Hematopoietic multipotent progenitor cell treated with erythropoietin and hydrocortisone succinate and interleukin-3 and kit ligand, for 6 days (in vitro differentiated cells): ENCODE data around the gene YWHAE.
"Not testable (repeated sequence)": the region's sequence is repeated elsewhere in the genome, so short reads cannot be mapped to it uniquely, and the experiment has no call there.

Experiments used
- DNase-seq: peaks from one replicate; pipeline ENCODE4 v3.0.0-alpha.2; 2015

YWHAE gene

DNA sequence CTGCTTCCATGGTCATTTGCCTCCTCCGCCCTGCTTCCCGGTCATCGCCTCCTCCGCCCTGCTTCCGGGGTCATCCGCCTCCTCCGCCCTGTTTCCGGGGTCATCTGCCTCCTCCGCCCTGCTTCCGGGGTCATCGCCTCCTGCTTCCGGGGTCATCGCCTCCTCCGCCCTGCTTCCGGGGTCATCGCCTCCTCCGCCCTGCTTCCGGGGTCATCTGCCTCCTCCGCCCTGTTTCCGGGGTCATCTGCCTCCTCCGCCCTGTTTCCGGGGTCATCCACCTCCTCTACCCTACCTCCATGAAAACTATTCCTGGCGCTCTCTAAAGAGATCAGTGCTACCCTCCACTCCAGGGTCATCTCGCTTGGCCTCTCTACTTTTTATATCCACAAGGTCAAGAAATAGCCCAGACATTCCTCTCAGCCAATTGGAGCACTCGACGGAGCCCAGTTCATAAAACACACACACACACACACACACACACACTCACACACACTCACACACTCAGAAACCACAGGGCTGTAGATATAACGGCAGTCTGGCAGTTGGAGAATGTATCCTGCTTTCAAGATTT, 75.7 kb downstream of the YWHAE start:
- DNase-seq: no peak

DNA sequence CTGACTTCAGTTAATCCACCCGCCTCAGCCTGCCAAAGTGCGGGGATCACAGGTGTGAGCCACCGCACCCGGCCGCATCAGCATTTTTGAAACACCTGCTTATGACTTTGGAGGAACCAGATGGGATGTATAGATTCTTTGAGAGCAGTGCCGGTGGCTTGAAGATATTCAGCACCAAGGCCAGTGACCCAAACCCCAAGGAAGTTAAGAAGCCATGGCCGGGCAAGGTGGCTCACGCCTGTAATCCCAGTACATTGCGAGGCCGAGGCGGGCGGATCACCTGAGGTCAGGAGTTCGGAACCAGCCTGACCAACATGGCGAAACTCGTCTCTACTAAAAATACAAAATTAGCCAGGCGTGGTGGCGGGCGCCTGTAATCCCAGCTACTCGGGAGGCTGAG, 76.7 kb downstream of the YWHAE start:
- DNase-seq: peak; percentile 34

DNA sequence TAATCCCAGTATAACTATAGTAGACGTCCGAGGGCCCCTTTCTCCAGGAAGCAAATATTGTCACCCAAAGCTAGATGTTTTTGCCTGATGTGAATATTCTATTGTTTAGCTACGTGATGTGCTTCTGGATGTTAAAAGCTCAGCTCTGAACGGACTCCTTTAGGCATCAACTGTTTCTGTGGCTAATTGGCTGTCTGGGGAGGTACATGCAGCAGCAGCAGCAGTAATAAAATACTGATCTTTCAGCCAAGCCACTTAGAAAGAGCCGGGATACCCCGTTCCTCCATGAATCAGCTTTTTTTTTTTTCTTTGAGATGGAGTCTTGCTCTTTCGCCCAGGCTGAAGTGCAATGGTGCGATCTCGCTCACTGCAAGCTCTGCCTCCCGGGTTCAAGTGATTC, 77.5 kb downstream of the YWHAE start:
- no peak for DNase-seq

DNA sequence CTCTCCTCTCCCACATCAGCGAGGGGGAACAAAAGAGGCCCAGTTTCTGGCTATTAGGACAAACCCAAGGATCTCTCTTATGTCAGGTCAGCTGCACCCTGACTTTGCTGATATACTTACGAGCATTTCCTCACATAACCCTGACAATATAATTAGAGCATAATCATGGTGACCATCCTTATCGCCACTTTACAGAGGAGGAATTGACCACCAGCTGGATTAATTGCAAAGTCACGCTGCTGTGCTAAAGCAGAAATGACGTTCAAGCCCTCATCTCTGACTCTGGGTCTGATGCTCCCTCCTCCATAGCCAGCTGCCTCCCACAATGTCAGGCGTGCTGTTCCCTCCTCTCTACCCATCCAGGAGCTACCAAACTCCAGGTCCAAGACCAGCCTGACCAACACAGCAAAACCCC, 78.0 kb downstream of the YWHAE start:
- peak; percentile 67 for DNase-seq

DNA sequence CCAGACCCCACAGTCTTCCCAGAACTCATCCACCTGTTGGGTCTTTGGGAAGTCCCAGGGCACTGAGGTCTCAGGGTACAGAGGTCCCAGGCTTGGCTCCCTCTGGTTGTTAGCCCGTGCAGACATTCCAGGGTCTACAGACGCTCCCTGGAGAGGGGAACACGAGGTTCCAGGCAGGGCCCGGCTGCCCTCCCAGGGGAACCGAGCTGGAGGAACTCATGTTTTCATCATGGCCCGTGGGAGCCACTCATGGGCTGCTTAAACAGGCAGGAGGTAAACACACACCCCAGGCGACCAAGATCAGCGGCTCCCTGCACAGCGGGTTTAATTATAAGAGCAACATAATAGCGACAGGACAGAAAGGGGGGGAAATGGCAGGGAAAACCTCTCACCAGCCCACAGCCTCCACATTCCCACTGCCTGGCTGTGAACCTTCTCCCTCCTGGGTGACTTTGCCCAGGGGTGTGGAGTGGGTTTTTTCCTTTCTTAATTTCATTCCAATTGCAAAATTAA, 84.1 kb downstream of the YWHAE start:
- DNase-seq: no peak

DNA sequence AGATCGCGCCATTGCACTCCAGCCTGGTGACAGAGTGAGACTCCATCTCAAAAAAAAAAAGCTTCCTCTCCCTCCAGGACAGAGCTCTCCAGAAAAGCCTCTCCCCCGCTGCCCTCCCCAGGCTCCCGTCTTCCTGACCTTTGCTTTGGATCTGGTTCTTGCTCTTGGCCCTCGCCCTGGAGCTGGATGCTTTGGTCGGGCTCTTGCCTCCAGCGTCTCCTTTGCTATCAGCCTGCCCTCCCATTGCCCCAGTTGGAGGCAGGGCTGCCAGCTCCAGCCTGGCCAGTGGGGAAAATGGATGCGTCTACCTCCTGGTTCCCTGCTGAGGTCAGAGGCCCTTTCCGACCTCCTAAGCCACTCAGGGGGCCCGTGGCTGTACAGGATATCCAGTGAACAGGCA, 84.6 kb downstream of the YWHAE start:
- no peak for DNase-seq

DNA sequence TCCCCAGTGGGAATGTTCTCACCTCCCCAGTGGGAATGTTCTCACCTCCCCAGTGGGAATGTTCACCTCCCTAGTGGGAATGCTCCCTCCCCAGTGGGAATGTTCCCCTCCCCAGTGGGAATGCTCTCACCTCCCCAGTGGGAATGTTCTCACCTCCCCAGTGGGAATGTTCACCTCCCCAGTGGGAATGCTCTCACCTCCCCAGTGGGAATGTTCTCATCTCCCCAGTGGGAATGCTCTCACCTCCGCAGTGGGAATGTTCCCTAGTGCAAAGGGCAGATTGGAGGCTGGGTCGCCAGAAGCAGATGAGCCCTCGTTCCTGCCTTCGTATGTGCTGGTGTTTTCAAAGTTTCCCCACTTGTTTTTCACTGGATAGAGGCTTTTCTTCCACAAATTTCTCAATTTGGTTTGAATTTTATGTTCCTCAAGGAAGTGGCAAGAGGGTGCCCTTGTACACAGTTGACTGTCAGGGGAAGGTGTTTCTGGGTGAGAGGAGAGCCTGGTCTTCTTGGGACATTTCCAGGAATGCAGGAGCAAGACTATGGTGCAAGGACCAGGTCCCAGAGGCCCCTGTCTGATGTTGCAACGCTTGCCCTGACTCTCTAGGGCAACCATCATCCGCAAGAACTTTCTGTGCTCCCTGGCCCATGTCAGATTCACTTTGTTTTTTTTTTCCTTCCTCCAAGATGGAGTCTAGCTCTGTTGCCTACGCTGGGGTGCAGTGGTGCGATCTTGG, 86.6 kb downstream of the YWHAE start:
- no peak for DNase-seq

DNA sequence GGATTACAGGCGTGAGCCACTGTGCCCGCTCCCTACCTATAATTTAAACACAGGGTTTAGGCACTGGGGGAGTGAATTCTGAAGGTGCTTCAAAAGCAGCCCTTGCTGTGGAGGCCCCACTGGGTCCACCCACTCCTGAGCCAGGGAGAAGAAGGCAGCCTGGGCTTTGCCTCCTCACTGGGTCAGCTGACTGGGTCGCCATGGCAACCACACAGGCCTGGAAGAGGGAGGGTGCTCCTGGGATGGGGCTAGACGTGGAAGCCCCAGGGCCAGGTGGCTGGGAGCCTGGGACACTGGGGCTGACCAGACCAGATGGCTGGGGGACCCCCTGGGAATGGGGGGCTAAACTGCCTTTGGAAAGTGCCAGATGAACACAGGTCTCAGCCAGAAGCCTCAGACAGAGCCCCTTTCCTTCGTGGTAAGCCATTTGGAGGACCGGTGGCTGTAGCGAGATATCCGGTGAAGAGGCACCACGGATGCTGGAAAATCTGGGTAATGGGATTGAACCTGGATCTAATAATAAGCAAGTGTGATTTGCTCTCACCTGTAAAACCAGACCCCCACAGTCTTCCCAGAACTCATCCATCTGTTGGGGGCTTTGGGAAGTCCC, 87.7 kb downstream of the YWHAE start:
- DNase-seq: peak; percentile 28

DNA sequence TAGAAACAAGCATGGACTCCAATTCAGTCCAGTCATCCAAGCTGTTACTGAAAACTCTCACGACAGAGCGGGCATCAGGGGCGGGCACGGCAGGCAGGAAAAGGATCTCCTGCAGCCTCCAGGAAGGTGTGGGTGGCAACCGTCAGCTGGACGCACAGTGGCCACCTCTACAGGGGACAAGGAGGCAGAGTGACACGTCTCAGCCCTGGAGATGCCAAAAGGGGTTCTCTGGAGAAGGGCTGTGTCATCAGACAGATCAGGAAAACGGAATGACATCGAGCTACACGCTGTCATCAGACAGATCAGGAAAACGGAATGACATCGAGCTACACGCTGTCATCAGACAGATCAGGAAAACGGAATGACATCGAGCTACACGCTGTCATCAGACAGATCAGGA, 92.2 kb downstream of the YWHAE start:
- not testable (repeated sequence) for DNase-seq

DNA sequence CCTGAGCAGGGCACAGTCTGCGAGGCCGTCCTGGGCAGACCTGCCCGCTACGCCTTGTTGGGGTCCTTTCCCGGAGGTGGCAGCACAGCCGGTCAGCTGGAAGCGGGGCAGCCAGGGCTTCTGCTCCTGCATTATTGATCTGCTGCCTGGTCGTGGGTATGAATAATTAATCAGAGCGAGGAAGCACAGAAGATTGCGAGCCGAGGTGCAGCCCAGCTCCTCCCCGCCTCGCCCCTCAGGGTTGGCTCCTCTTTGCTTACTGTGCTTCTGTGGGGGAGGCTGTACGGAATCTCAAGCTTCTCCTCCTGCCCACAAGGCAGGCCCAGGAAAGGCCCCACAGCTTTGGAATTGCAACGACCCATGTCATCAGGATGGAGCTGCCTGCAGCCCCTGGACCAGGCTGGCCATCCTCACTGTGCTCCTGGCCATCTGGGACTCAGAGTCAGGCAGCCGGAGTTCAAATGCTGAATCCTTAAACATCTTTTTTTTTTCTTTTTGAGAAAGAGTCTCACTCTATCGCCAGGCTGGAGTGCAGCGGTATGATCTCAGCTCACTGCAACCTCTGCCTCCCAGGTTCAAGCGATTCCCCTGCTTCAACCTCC, 95.0 kb downstream of the YWHAE start:
- DNase-seq: no peak

DNA sequence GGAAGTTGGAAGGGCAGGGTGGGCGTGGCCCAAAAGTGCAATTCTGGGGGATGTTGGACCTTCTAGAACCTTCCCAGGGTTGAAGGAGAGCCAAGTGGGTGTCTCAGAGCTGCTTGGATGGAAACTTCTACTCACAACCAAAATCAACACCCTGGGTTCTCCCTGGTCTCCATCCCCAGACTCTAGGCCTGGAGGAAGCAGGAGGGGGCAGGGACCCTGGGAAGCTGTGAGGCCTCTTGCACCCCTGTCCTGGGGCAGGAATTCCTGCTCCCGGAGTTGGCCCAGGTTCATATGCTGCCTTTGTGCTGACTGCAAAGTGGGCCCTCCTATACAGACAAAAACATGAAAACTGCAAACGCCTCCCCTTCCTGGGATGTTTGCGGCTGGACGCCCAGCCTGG, 95.5 kb downstream of the YWHAE start:
- no peak for DNase-seq

DNA sequence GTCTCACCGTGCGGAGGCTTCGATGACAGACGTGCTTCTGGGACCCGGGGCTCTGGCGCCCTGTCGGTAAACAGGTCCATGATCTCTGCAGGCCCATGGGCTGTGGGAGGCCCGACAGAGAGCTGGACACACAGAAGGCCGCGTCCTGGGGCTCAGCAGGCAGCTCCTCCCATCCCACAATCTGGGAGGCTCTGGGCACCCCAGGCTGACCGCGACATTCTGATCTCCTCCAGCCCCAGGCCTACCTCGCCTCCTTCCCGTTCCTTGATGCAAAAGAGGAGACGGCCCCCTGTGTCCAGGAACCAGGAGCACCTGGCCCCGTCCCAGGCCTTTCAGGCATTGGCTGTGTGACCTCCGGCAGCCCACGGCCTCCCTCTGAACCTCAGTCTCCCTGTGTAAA, 97.3 kb downstream of the YWHAE start:
- no peak for DNase-seq

DNA sequence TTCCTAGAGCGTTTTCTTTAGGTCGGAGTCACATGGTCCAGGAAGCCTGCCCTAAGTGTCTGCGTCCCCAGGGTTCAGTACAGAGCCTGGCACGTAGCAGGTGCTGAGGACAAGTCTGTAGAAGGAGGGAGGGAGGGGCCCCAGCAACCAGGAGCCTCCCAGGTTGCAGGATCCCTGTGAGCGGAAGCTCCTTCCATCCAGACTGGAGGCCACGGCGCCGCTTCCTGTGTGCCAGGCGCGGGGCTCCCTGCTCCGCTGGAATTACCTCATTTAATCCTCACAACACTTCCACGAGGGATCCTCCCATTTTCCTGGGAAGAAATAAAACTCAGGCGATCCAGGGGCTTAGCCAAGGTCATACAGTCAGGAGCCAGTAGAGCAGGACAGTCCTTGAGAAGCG, 98.5 kb downstream of the YWHAE start:
- DNase-seq: no peak

DNA sequence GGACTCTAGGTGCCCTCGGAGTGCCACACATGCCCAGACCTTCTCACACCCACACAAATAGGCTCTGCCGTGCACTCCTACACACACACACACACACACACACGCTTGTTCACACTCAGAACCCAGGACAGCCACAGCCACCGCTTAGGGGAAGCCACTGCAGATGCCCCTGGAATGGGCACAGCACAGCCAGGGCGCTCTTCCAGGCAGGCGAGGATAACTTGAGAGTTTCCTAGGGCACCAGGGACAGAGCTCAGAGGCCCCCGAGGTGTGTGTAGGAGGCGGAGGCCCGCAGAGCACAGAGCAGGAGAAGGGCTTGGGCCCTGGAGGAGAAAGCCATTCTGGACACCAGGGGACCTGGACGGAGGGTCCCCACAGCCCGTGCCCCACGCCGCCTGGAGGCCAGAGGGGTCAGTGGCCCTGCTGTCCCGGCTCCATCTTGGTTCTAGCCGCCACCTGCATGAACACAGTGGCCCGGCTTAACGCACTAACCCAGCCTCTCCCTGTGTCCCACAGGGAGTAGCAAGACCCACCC, 99.6 kb downstream of the YWHAE start:
- DNase-seq: no peak

DNA sequence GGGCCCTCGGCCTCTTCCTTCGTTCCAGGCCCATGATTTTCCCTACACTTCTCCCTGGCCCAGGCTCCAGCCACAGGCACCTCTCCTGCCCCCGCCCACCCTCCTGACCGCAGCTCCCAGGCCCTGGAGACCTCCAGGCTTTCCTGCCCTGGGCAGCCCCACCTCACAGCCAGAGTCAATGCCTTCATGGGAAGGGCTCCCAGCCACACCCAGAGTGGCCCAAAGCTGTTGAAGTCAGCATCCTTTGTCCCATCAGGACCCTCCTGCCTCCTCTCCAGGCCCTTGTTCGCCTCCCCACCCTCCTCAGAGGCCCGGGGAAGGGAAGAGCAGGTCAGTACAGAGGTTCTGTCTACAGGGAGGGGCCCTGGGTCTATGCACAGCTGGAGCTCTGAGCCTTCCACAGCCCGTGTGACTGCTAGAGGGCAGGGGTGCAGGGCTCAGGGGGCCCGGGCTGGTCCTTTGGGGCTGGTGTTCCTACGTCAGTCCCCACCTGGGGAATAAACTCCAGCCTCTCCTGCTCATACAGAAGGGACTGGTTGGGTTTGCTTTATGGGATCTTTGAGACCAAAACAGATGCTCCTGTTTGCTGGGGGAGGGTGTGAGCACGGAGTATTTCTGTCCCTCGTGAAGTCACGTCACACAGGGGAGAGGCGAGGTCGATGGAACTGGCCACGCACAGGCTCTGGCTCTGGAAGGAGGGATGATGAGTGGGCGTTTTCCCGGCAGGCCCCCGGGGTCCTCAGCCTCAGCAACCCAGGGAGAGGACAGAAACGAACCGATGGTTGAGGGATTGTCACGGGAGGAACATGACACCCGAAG, 100.3 kb downstream of the YWHAE start:
- no peak for DNase-seq

DNA sequence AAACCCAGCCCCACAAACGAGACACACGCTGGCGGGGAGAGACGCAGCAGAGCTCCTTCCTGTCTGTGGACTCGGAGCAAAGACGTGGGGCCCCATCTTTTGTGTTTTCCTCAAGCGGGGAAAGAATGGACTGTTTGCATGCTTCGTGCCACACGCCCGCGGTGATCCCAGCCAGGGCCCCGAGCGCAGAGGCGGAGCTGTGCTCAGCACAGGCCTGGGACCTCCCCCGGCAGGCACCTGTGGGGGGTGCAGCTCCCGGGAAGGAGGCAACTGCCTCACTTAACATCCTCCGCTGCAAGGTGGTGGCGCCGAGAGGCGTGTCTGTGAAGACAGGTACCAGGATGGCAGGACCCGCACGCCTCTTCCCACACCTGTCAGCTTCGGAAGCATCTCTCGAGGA, 101.4 kb downstream of the YWHAE start:
- no peak for DNase-seq
